HG02588 (cell line): ENCODE measurements around the gene SBSN.

ENCODE experiments used
- ATAC-seq: cut with Tn5 transposase; IDR thresholded peaks from one replicate; pipeline ENCODE4 v1.9.1; 2021; ENCODE audit warnings: mild to moderate bottlenecking, moderate library complexity; ENCODE audit not compliant: unreplicated experiment

Gene SBSN, protein sequence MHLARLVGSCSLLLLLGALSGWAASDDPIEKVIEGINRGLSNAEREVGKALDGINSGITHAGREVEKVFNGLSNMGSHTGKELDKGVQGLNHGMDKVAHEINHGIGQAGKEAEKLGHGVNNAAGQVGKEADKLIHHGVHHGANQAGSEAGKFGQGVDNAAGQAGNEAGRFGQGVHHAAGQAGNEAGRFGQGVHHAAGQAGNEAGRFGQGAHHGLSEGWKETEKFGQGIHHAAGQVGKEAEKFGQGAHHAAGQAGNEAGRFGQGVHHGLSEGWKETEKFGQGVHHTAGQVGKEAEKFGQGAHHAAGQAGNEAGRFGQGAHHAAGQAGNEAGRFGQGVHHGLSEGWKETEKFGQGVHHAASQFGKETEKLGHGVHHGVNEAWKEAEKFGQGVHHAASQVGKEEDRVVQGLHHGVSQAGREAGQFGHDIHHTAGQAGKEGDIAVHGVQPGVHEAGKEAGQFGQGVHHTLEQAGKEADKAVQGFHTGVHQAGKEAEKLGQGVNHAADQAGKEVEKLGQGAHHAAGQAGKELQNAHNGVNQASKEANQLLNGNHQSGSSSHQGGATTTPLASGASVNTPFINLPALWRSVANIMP

DNA sequence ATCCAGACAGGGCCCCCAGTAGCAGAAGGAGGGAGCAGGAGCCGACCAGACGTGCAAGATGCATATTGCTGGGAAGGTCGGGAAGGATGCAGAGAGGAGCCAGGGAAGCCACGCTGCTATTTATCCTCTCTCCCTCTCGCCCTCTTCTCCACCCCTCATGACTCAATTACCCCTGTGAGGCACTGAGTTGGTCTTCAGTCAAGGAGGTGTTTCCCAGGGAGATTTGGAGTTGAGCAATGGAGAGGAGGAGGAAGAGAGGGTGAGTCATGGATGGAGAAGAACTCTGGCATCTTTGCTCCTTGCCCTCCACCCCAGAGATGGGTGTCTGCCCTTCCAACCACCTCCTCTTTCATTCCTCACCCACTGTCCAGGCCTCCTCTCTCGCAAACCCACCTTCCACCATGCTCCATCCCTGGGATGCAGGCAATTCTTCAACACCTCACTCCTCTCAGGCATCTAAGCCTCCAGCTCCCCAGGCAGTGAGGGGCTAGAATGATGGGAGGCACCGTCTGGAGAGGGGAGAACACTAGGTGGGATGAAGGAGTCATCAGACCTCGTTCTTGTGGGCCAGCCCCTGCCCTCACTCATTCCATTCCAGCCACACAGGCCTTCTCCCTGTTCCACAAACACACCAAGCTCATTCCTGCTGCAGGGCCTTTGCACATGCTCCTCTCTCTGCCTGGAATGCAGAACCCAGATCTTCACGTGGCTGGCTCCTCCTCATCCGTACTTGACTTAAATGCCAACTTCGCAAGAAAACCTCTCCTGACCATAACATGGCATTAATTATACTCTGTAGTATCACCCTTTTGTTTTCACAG is at the start of gene SBSN:
SBSN (minus strand) TSS at position 94 of the 821 bp plus-strand sequence; CDS start at position 64, 30 bp downstream.
- ATAC-seq = no peak

DNA sequence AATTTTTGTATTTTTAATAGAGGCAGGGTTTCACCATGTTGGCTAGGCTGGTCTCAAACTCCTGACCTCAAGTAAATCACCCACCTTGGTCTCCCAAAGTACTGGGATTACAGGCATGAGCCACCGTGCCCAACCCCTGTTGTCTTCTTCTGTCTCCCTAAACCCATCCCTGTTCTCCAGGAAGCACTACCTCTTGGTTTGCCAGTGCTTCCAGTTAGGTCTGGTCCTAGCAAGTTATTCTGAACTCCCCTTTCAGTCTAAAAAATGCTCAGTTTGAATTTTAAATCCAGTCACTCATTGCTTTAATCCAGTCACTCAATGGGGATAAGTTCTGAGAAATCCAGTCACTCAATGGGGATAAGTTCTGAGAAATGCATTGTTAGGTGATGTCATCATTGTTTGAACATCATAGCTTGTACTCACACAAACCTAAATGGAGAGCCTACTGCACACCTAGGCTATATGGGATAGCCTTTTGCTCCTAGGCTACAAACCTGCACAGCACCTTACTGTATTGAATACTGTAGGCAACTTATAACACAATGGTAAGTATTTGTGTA is 43.4 kb upstream of the SBSN start:
- ATAC-seq = no peak

DNA sequence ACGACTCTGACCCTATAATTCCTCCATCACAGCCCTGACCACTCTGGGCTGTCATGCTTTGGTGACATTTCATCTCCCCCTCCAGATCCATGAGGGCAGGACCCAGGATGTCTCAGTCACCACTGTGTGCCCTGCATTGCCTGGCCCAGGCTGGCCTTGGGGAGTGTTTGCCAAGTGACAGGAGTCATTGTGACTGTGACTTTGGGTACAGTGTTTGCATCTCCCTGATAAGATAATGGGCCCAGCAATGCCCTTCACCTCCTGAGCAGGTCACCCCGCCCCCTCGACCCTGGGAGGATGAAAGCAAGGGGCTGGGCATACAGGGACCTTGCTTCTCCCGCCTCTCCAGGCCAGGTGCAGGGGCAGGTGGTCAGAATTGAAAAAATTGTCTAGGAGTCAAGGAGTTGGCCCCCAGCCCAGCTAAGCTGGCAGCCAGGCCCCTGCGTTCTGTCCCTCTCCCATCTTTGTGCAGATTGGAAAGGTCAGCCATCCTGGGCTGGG is 41.2 kb upstream of the SBSN start:
- no peak for ATAC-seq

DNA sequence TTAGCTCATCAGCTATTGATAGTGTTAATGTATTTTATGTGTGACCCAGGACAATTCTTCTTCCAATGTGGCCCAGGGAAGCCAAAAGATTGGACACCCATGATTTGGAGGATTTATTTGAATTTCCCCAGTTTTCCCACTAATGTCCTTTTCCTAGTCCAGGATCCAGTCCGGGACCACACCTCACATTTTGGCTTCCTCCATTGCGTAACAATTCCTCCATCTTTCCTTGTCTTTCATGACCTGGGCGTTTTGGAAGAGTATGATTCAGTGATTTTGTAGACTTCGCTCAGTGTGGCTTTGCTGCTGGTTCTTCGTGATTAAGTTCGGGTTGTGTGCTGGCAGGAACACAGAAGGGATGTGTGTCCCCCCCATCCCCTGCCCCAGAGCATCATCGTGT is 38.6 kb upstream of the SBSN start:
- no peak for ATAC-seq

DNA sequence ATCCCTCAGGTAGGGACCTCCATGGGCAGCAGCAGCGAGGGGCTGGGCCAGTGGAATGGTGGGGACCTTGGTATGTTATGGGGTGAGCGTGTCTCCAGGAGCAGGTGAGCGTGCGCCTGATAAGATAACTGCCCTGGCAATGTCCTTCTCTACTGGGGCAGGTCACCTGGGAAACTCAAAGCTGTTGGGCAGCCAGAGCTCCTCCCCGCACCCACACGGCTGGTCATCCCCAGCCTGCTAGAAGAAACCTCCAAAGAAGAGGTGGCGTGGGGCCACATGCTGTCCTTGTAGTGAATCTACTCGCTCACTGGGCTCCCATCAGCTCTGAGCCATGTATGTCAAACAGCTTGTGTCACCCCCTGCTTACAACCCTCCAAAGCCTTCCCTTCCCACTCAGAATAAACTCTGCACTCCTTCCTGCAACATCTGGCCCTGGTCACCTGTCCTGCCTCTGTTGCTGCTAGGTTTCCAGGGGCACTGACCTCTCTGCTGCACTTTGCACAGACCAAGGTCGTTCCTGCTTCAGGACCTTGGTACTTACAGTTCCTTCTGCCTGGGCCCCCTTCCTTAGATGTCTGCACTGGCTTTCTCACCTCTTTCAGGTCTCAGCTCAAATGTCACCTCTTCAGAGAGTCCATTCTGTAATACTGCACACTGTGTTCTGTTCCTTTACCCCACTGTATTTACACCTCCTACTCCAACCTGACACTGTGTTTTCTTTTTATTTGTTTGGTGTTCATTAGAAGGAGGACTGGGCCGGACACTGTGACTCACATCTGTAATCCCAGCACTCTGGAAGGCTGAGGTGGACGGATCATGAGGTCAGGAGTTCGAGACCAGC is 37.1 kb upstream of the SBSN start:
- no peak for ATAC-seq

DNA sequence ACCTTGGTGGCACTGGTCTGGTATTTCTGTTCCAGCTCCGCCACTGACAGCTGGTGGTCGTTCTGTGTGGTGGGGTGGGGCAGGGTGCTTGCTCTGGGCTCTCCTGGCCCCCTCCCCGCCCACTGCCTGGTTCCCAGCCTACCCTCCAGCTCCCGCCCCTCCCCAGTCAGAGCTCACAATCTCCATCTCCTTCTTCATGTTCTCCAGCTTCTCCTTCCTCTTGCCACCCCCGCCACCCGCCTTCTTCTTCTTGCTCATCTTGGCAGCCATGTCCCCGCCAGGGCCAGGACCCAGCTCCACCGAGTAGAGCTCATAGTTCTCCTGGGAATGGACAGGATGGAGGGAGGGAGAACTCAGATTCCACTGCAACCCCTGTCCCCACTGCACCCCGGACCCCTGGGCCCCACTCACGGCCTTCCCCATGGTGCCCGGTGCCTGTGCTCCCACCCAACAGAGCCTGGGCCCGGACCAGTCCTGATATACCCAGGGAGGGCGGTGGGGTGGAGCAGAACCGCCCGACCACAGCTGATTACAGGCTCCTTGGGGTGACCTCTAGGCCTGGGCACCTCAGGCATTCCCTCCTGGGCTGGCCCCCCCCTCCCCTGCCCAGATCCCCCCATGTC is 35.2 kb upstream of the SBSN start, which contains the start of gene ATP4A:
ATP4A (minus strand) TSS at position 452 of the 623 bp plus-strand sequence; CDS start at position 423, 29 bp downstream.
- ATAC-seq = no peak

DNA sequence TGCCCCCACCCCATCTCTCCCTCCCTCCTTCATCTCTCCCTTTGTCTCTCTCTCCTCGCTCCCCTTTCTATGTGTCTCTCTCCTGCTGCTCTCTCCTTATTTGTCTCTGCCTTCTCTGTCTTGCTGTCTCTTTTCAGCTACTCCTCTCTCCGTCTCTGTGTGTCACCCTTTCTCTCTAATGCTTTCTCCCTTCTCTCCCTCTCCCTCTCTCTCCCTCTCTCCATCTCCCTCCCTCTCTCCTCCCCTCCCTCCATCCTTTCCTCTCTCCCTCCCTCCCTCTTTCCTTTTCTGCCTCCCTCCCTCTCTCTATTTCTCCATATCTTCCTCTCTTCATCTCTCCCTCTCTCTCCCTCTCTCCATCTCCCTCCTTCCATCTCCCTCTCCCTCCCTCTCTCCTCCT is 34.7 kb upstream of the SBSN start:
- no peak for ATAC-seq

DNA sequence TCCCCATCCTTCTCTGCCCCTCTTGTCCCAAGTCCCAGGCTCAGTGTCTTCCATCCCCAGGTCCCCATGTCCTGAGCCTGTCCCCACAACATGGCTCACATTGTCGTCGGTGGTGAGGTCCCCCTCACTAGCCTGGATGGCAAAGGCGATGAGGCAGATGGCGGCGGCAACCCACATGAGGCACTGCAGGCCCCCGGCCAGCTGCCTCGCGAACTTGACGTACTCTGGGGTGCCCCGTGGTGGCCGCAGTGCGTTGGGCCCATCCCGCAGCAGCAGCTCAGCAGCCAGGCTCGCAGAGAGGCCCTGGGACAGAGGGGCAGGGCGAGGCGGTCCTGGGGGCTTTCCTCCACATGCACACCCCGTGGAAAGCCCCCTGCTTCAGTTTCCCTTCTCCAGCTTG is 34.2 kb upstream of the SBSN start:
- no peak for ATAC-seq

DNA sequence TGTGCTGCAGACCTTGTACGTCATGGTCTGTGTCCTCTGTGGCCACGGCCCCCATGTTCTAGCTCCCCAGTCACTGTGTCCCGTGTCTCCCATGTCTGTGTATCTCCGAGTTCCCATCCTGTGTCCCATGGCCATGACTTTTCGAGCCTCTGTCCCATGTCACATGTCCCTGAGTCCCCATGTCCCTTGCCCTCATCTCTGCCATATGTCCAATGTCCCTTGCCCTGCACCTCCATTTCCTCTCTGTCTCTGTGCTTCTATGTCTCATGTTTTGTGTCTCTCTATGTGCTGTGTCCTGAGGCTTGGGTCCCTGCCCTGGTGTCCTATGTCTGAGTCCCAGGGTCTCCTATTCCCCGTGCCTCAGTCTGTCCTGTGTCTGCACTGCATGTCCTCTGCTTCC is 33.3 kb upstream of the SBSN start:
- ATAC-seq = no peak

DNA sequence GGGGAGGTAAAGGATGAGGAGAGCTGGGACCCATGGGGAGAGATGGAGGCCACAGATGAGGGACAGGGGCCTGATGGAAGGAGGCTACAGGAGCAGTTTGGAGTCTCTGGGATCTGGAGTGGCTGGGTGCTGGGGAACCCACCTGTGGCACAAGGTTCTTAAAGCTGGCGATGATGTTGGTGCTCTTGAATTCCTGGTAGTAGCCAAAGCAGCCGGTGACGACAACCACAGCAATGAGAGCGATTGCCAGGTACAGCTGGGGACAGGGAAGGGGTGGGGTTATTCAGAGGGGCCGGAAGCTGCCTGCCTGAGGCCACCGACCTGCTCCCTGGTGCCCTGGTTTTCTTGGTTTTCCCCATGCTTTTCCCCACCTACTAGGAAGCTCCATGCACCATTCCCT is 32.6 kb upstream of the SBSN start:
- no peak for ATAC-seq

DNA sequence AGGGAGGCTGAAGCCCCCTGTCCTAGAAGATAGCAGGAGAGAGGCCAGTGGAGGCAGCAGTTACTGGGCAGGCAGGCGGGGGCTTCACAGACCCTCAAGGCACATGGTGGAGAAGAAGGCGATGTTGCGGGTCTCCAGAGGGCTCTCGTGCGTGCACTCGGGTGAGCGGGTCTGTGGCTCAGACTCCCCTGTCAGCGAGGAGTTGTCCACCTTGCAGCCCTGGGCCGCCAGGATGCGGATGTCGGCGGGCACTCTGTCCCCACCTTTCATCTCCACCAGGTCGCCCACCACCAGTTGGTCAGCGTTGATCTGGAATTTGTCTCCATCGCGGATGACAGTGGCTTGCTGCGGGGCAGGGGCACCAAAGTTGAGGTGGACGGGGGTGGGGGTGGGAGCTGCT is 32.2 kb upstream of the SBSN start:
- ATAC-seq = no peak

DNA sequence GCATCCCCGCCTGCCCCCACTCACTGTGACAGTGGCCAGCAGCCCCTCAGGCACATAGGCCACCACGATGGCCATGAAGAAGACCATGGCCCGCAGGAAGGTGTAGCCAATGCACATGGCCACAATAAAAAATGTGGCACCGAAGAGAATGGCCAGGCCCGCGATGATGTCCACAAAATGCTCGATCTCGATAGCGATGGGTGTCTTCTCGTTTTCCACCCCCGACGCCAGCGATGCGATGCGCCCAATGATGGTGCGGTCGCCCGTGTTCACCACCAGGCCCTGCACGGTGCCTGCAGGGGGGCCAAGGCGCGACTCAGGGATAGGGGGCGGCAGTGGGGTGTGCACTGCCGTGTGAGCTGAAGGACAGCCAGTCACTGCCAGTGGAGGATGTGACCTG is 31.7 kb upstream of the SBSN start:
- no peak for ATAC-seq

DNA sequence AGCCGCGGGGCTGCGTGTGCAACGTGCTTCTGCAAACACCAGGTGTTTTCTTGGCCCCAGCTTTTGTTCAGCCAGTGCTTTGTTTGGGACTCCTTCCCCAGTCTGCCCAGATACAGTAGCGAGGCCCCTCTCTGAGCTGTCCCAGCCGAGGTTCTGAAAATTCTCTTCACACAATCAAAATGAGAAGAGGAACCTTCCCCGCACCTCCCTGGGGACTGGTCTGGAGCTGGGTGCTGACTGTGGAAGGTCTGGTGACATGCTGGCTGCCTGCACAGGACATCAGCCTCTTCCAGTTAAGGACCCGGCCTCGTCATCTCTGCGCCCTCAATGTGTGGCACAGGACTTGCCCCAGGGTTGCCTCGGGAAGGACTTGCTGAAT is 31.2 kb upstream of the SBSN start:
- no peak for ATAC-seq

DNA sequence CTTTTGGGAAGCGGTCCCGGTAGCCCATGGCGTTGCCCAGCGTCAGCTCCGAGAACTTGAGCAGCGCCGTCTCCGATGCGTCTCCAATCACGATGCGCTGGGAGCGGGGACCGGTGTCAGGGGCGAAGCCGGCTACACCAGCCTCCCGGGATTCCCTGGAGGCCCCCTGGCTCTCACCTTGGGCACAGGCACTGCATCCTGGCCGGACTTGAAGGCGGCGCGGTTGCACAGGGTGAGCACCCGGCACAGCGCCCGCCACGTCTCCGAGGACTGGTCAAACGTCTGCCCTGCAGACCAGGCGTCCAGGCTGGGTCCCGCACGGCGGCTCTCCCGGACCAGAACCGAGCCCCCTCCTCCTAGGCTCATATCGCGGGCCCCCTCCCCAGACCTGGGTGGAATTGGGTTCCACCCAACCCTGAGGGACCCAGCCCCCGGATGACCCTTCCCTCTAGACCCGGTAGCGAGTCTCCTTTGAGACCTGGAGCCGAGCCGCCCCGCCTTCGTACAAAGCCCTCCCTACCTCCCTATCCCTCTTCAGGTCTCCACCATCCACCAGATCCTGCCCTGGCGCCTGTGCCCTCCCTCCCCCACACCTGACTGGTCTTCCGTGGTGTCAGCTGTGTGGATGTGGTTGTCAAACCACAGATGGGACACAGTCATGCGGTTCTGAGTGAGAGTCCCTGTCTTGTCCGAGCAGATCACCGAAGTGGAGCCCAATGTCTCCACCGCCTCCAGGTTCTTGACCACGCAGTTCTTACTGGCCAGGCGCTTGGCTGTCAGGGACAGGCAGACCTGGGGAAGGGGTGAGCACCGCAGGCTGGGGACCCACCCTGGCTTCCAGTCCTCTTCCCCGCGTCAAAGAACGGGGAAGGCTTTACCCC is 30.5 kb upstream of the SBSN start:
- no peak for ATAC-seq

DNA sequence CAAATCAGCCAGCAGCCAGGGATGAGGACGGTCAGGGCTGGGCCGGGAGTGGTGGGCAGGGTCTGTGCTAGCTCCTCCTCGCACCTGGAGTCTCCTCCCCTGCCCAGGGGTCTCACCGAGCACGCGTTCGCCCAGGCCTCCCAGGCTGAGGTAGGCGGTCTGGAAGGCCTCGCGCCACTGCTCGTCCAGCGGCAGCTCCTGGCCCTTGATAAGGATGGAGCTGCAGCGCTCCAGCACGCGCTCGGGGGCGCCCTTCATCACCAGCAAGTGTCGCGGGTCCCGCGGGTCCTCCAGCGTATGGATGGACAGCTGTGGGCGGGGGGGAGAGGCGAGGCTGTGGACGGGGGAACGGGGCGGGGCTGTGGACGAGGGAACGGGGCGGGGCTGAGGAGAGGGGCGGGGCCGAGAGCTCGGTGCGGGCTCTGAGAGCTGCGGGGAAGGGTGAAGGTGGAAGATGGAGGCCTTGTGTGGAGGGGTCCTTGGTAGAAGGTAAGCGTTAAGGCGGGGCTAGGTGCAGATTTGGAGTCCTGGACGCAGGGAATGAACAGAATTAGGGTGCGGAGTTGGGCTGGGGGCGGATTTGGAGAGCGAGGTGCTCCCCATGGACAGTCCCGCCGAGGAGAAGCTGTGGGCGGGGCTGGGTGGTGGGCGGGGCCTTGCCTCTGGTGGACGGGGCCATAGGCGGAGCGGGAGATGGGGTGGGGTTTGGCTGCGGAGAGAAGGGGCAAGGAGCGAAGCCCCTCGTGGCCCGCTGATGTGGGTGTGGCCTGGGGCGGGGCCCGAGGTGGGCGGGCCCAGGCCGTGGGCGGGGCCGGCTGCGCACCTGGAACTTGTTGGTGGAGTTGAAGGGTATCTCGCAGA is 29.7 kb upstream of the SBSN start:
- ATAC-seq = no peak

DNA sequence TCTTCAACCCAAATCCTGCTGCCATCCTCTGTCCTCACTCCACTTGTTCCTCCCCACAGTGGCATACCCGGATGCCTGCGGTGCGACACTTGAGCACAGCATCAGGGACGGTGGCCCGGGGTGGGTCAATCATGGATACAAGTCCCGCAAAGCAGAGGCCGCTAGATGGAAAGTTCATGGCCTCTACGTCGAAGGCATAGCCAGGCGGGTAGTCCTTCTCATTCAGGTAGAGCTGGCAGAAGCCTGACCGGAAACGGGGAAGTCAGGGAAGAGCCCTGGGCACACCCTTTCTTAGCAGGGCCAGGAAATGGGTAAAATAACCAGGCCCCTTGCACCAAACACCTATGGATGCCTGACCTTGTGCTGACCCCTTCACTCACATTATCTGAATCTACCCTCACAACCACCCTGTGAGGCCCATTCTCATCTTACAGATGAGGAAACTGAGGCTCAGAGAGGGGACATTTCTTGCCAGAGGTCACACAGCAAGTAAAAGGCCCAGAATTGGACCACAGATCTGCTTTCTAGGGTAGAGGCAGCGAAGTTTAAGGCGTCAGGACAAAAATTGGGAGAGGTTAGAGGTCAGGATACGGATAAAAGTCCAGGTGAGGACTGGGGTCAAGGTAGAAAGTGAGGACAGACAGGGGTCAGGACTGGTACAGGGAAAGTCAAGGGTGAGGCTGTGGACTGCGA is 28.9 kb upstream of the SBSN start:
- no peak for ATAC-seq

DNA sequence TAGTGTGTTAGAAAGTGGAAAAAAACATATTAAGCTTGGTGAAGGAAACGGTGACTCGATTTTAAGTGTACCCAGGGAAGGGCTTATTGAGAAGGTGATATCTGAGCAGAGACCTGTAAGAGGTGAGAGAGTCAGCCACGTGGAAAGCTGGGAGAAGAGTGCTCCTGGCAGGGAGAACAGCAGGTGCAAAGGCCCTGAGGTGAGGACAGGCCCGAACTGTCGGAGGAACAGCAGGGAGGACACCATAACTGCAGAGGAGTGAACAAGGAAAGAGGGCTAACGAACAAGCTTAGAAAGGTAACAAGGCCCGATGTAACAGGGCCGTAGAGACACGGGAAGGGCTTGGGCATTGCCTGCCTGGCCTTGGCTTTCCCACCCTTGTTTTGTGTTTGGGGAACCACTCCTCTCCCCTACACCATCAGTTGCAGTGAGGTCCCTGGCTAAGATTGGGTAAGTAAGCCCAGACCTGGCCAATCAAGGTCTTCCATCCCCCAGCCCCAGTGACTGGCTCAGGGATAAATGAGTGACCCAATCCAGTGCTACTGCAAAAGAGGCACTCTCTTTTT is 28.0 kb upstream of the SBSN start:
- no peak for ATAC-seq
